Left ventricle myocardium superior (tissue), 1 donor: ENCODE measurements around the gene STRN3. TPM values are rescaled to one million over a fixed set of nuclear protein-coding genes. Genes with fewer than 3 reads are reported as not detected.
"Not testable (repeated sequence)": the region's sequence is repeated elsewhere in the genome, so short reads cannot be mapped to it uniquely, and the experiment has no call there.

Experiments
- ATAC-seq: fragments of 200-7000 bp; cut with Tn5 transposase; one replicate; pipeline ENCODE4 v1.9.1; 2020; ENCODE audit warnings: mild to moderate bottlenecking, moderate library complexity
- DNase-seq: peaks from one replicate; pipeline ENCODE4 v3.0.0-alpha.2; 2020
- intact Hi-C: fragments of 100-400 bp; cut with micrococcal nuclease; formaldehyde crosslinking; loops from one replicate; pipeline ENCODE4 v1.11.0; 2022
- total RNA-seq: library from RNA; stranded (reverse); fragmentation: NEBNext Ultra II Directional; extraction: Animal tissue kit (Norgen Biotek cat#: 25700); gene quantifications from one replicate; pipeline ENCODE4 v1.2.1, GENCODE V29; 2021
- donor health status: DM: no; HTN: yes; CAD: no; lungs with severe emphysema.

The STRN3 gene
- total RNA-seq, 1 donor from 2014 or later: 52.2 TPM

- DNase-seq: no peak
- no peak for ATAC-seq
- intact Hi-C loops: loop anchor here (5.0 kb wide), 1 partner anchor 101 kb away; no protein-coding TSS in a partner anchor
These were observed 45.2 kb downstream of the STRN3 start for GRCh38 chr14:30980980-30981379.

- intact Hi-C loops: loop anchor here (5.0 kb wide), 1 partner anchor 102 kb away; no protein-coding TSS in a partner anchor
- not testable (repeated sequence) for DNase-seq
- peak; percentile 70 for ATAC-seq
These were observed 46.0 kb downstream of the STRN3 start for GRCh38 chr14:30980106-30980704.

GRCh38 chr14:30977752-30978151 is 48.4 kb downstream of the STRN3 start:
- intact Hi-C loops: no loop called here
- DNase-seq: no peak
- ATAC-seq: no peak

GRCh38 chr14:30974628-30975027 is 51.6 kb downstream of the STRN3 start:
- ATAC-seq (peak; percentile 33), DNase-seq (no peak)
- intact Hi-C loops: no loop called here

- DNase-seq: no peak
- intact Hi-C loops: no loop called here
These were observed 53.1 kb downstream of the STRN3 start for GRCh38 chr14:30972882-30973582.

GRCh38 chr14:30972036-30972732 is 54.0 kb downstream of the STRN3 start:
- intact Hi-C loops, DNase-seq, ATAC-seq: not testable (repeated sequence)

More at GRCh38 chr14:30972882-30973582, 53.1 kb downstream of the STRN3 start:
- ATAC-seq: no peak

GRCh38 chr14:30971586-30971985 is 54.6 kb downstream of the STRN3 start:
- intact Hi-C loops: no loop called here
- DNase-seq (no peak), ATAC-seq (no peak)

- DNase-seq, ATAC-seq, intact Hi-C loops: not testable (repeated sequence)
These were observed 56.4 kb downstream of the STRN3 start for GRCh38 chr14:30969796-30970195.

GRCh38 chr14:30967364-30968098 is 58.6 kb downstream of the STRN3 start:
- ATAC-seq, intact Hi-C loops, DNase-seq: not testable (repeated sequence)

GRCh38 chr14:30966415-30967363 is 59.5 kb downstream of the STRN3 start:
- ATAC-seq: no peak
- DNase-seq: no peak
- intact Hi-C loops: no loop called here

GRCh38 chr14:30965861-30966260 is 60.3 kb downstream of the STRN3 start:
- intact Hi-C loops, ATAC-seq, DNase-seq: not testable (repeated sequence)

- DNase-seq, intact Hi-C loops, ATAC-seq: not testable (repeated sequence)
These were observed 63.6 kb downstream of the STRN3 start for GRCh38 chr14:30962537-30962936.

- DNase-seq (no peak), ATAC-seq (no peak)
- intact Hi-C loops: no loop called here
These were observed 64.8 kb downstream of the STRN3 start for GRCh38 chr14:30961330-30961729.

GRCh38 chr14:30960216-30960615 is 66.0 kb downstream of the STRN3 start:
- ATAC-seq (no peak), DNase-seq (no peak)
- intact Hi-C loops: no loop called here

- intact Hi-C loops: no loop called here
- ATAC-seq (no peak), DNase-seq (no peak)
These were observed 67.4 kb downstream of the STRN3 start for GRCh38 chr14:30958555-30959407.

- peak; percentile 52 for ATAC-seq
- DNase-seq: no peak
- intact Hi-C loops: no loop called here
These were observed 68.3 kb downstream of the STRN3 start for GRCh38 chr14:30957813-30958370.

GRCh38 chr14:30949651-30950050 is 76.5 kb downstream of the STRN3 start:
- intact Hi-C loops: no loop called here
- ATAC-seq (no peak), DNase-seq (no peak)
